ENCODE data around the gene OR10A2.

DNA sequence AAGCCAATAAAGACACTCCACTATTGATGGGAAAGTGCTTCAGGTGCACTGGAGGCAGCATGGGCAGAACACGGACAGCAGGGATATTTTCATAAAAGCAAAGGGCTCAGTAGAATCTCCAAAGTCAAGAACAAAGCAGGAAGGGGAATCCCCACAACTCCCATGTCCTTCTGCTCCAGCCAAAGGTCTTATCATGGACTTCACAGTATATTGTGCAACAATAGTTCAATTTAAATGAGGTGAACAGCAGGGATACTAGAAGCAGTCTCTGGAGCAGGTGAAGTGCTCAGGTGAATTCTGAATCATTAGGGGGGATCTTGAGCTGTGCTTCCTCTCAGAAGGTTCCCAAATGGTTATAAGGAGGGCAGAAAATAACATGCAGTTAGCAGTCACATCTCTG is 36.1 kb downstream of the OR10A2 start:
- TF ChIP-seq, protein P1, sequence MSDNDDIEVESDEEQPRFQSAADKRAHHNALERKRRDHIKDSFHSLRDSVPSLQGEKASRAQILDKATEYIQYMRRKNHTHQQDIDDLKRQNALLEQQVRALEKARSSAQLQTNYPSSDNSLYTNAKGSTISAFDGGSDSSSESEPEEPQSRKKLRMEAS (IDR thresholded peaks at IDR 0.05; ENCODE audit: low read depth, low read length), result no peak
- no peak for TF ChIP-seq MYC (IDR thresholded peaks at IDR 0.05; ENCODE audit: insufficient read depth, insufficient read length, insufficient replicate concordance, low read length, severe bottlenecking)
- TF ChIP-seq, protein P2, sequence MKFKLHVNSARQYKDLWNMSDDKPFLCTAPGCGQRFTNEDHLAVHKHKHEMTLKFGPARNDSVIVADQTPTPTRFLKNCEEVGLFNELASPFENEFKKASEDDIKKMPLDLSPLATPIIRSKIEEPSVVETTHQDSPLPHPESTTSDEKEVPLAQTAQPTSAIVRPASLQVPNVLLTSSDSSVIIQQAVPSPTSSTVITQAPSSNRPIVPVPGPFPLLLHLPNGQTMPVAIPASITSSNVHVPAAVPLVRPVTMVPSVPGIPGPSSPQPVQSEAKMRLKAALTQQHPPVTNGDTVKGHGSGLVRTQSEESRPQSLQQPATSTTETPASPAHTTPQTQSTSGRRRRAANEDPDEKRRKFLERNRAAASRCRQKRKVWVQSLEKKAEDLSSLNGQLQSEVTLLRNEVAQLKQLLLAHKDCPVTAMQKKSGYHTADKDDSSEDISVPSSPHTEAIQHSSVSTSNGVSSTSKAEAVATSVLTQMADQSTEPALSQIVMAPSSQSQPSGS (IDR thresholded peaks at IDR 0.05; ENCODE audit: low read length), result no peak
- TF ChIP-seq E2F4 (IDR thresholded peaks at IDR 0.05; ENCODE audit: low read depth, low read length), result no peak
- TF ChIP-seq, protein P3, sequence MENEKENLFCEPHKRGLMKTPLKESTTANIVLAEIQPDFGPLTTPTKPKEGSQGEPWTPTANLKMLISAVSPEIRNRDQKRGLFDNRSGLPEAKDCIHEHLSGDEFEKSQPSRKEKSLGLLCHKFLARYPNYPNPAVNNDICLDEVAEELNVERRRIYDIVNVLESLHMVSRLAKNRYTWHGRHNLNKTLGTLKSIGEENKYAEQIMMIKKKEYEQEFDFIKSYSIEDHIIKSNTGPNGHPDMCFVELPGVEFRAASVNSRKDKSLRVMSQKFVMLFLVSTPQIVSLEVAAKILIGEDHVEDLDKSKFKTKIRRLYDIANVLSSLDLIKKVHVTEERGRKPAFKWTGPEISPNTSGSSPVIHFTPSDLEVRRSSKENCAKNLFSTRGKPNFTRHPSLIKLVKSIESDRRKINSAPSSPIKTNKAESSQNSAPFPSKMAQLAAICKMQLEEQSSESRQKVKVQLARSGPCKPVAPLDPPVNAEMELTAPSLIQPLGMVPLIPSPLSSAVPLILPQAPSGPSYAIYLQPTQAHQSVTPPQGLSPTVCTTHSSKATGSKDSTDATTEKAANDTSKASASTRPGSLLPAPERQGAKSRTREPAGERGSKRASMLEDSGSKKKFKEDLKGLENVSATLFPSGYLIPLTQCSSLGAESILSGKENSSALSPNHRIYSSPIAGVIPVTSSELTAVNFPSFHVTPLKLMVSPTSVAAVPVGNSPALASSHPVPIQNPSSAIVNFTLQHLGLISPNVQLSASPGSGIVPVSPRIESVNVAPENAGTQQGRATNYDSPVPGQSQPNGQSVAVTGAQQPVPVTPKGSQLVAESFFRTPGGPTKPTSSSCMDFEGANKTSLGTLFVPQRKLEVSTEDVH (IDR thresholded peaks at IDR 0.05; ENCODE audit: low read depth, partially characterized antibody), result no peak
- TF ChIP-seq FOXK2 (IDR thresholded peaks at IDR 0.05), result no peak
- TF ChIP-seq CEBPB (IDR thresholded peaks at IDR 0.05; ENCODE audit: borderline replicate concordance in 1 of 2, low read depth in 2 of 2, low read length in 2 of 2), result no peak
- TF ChIP-seq CUX1 (IDR thresholded peaks at IDR 0.05; ENCODE audit: insufficient replicate concordance, low read depth, low read length), result no peak
- TF ChIP-seq, protein P4, sequence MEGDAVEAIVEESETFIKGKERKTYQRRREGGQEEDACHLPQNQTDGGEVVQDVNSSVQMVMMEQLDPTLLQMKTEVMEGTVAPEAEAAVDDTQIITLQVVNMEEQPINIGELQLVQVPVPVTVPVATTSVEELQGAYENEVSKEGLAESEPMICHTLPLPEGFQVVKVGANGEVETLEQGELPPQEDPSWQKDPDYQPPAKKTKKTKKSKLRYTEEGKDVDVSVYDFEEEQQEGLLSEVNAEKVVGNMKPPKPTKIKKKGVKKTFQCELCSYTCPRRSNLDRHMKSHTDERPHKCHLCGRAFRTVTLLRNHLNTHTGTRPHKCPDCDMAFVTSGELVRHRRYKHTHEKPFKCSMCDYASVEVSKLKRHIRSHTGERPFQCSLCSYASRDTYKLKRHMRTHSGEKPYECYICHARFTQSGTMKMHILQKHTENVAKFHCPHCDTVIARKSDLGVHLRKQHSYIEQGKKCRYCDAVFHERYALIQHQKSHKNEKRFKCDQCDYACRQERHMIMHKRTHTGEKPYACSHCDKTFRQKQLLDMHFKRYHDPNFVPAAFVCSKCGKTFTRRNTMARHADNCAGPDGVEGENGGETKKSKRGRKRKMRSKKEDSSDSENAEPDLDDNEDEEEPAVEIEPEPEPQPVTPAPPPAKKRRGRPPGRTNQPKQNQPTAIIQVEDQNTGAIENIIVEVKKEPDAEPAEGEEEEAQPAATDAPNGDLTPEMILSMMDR (IDR thresholded peaks at IDR 0.05 in 2 of 3, conservative IDR thresholded peaks at IDR 0.05 in 1 of 3; ENCODE audit: control insufficient read depth in 2 of 3, extremely low read depth in 1 of 3, insufficient read depth in 1 of 3, low read depth in 3 of 3, low read length in 3 of 3), result no peak
- TF ChIP-seq POLR2A (IDR thresholded peaks at IDR 0.05; ENCODE audit: low read depth, low read length), result no peak
- no peak for TF ChIP-seq TCF12 (IDR thresholded peaks at IDR 0.05; ENCODE audit: low read depth, low read length)
- no peak for TF ChIP-seq ZSCAN29 (IDR thresholded peaks at IDR 0.05)
- TF ChIP-seq GABPA (IDR thresholded peaks at IDR 0.05; ENCODE audit: low read depth), result no peak
- no peak for TF ChIP-seq TARDBP (IDR thresholded peaks at IDR 0.05; ENCODE audit: borderline replicate concordance)
